T-helper 2 cell (primary cell): ENCODE measurements around the gene TBCD.
A peak's percentile ranks its signal among the peaks of the same experiment; 100 is the strongest.

Experiments used
- DNase-seq, 5 experiments: peaks; one replicate each; pipeline versions ENCODE4 v3.0.0 to v3.0.0-alpha.2; 2012 to 2022
- total RNA-seq, 2 donors: gene quantifications; one replicate each; lab custom pipeline; 2026; lab: John Stamatoyannopoulos, UW

The TBCD gene
- total RNA-seq: 122 to 157 reads per million in 2 donors

- peak; percentile 79 to 93 (median 82) for DNase-seq
Measured at GRCh38 chr17:82751571-82752370, at the start of gene TBCD. Gene TBCD (plus strand): TSS chr17:82752065. CDS start chr17:82752194, 129 bp downstream.

GRCh38 chr17:82702231-82702927 is 49.5 kb upstream of the TBCD start:
- DNase-seq: no peak

GRCh38 chr17:82703036-82703745 is 48.7 kb upstream of the TBCD start:
- DNase-seq: no peak

GRCh38 chr17:82703935-82704865 is 47.7 kb upstream of the TBCD start:
- DNase-seq: no peak

- DNase-seq: no peak
Measured at GRCh38 chr17:82704886-82705285, 47.0 kb upstream of the TBCD start.

- no peak for DNase-seq
Measured at GRCh38 chr17:82705756-82706155, 46.1 kb upstream of the TBCD start.

GRCh38 chr17:82709024-82709675 is 42.7 kb upstream of the TBCD start:
- no peak for DNase-seq

GRCh38 chr17:82709676-82710498 is 42.0 kb upstream of the TBCD start:
- no peak for DNase-seq

- no peak for DNase-seq
Measured at GRCh38 chr17:82710499-82711232, 41.2 kb upstream of the TBCD start.

- DNase-seq: no peak
Measured at GRCh38 chr17:82713071-82713723, 38.7 kb upstream of the TBCD start.

- peak; percentile 75 to 94 (median 93) for DNase-seq
Measured at GRCh38 chr17:82716203-82717010, 35.5 kb upstream of the TBCD start, which contains the start of gene FN3KRP. Gene FN3KRP (plus strand): TSS chr17:82716706. CDS start chr17:82716756, 50 bp downstream.

- DNase-seq: no peak
Measured at GRCh38 chr17:82718986-82719685, 32.7 kb upstream of the TBCD start.

- DNase-seq: no peak
Measured at GRCh38 chr17:82720204-82720603, 31.7 kb upstream of the TBCD start.

GRCh38 chr17:82722341-82723013 is 29.4 kb upstream of the TBCD start:
- DNase-seq: no peak

GRCh38 chr17:82723169-82723807 is 28.6 kb upstream of the TBCD start:
- DNase-seq: no peak

GRCh38 chr17:82726427-82726826 is 25.4 kb upstream of the TBCD start:
- no peak for DNase-seq
